ENCODE results near the gene PARPBP. TPM values are rescaled to one million over a fixed set of nuclear protein-coding genes. Genes with fewer than 3 reads are reported as not detected.
"Not testable (repeated sequence)": the region's sequence is repeated elsewhere in the genome, so short reads cannot be mapped to it uniquely, and the experiment has no call there.

Gene PARPBP
- polyA plus RNA-seq, 3 donors from 2014 or later, result 2.3 to 10.1 (median 2.5) TPM

GRCh38 chr12:102232446-102232845, 112.5 kb downstream of the PARPBP start:
- Mint-ChIP-seq H3K36me3 (no peaks in the 10 kb centered on the region), H3K9me3 (peaks cover 0 to 9% (median 0%) of the 10 kb centered on the region in 6 donors), H3K4me1 (no peaks in the 10 kb centered on the region), H3K27ac (no peak overlapping the region), H3K4me3 (no peak overlapping the region), H3K27me3 (ENCODE audit: low read depth in 3 of 3) (peaks cover 0 to 13% (median 2%) of the 10 kb centered on the region in 3 donors)
- DNase-seq, result no peak

GRCh38 chr12:102234599-102234998, 114.6 kb downstream of the PARPBP start:
- H3K4me1 Mint-ChIP-seq, result no peaks in the 10 kb centered on the region
- no peak for DNase-seq
- H3K4me3 Mint-ChIP-seq, result no peak overlapping the region
- peaks cover 2 to 13% (median 2%) of the 10 kb centered on the region in 3 donors for H3K27me3 Mint-ChIP-seq (ENCODE audit: low read depth in 3 of 3)
- H3K27ac Mint-ChIP-seq, result no peak overlapping the region
- no peaks in the 10 kb centered on the region for H3K36me3 Mint-ChIP-seq
- peaks cover 0 to 17% (median 2%) of the 10 kb centered on the region in 6 donors for H3K9me3 Mint-ChIP-seq

- peaks cover 2 to 23% (median 6%) of the 10 kb centered on the region in 6 donors for H3K9me3 Mint-ChIP-seq
- H3K27ac Mint-ChIP-seq; H3K4me1 Mint-ChIP-seq; H3K36me3 Mint-ChIP-seq; H3K4me3 Mint-ChIP-seq; H3K27me3 Mint-ChIP-seq (ENCODE audit: low read depth in 3 of 3); DNase-seq: not testable (repeated sequence)
Measured at GRCh38 chr12:102240859-102241258, 120.9 kb downstream of the PARPBP start.

Other genes starting within 250 kb of the PARPBP start
- gene DRAM1, start 242.6 kb upstream of the PARPBP start, polyA plus RNA-seq, result 1 to 10 TPM; 2.1 to 7.6 (median 4.1) TPM
- gene WASHC3, start 58.2 kb upstream of the PARPBP start, polyA plus RNA-seq, result 10 to 100 TPM; 63.4 to 94.3 (median 85.8) TPM
- gene NUP37, start 69 bp upstream of the PARPBP start, polyA plus RNA-seq, result 10 to 100 TPM; 18.7 to 22.0 (median 20.0) TPM
- not detected for gene PMCH, start 77.7 kb downstream of the PARPBP start, polyA plus RNA-seq

Data from immature natural killer cell (primary cell).